ENCODE data around the gene VRK2.

Gene VRK2

GRCh38 chr2:58097025-58097424, 50.4 kb downstream of the VRK2 start:
- Histone ChIP-seq H3K4me3 (ENCODE audit: low read length in 2 of 2) (no peak overlapping the region), H3K14ac (ENCODE audit: low read length) (no peak overlapping the region), H2BK12ac (ENCODE audit: low read length) (no peak overlapping the region), H3K18ac (ENCODE audit: low read length) (no peak overlapping the region), H3K27me3 (ENCODE audit: control insufficient read depth in 3 of 3, insufficient read depth in 3 of 3, low read depth in 1 of 3, low read length in 3 of 3) (no peaks in the 10 kb centered on the region), H4K91ac (ENCODE audit: low read depth, low read length, poor library complexity) (no peak overlapping the region), H2BK15ac (ENCODE audit: low read length) (no peak overlapping the region), H2BK120ac (ENCODE audit: low read depth, low read length) (no peak overlapping the region), H3K4me2 (ENCODE audit: insufficient read depth, low read length, poor library complexity, severe bottlenecking) (no peak overlapping the region), H3K9me3 (replicated peaks in 1 of 2; ENCODE audit: control insufficient read depth in 2 of 2, insufficient read depth in 1 of 2, low read depth in 1 of 2, low read length in 2 of 2) (no peaks in the 10 kb centered on the region), H2BK5ac (ENCODE audit: low read length) (no peak overlapping the region), H4K8ac (ENCODE audit: low read depth, low read length) (no peak overlapping the region), H2AFZ (ENCODE audit: low read length) (no peak overlapping the region), H3K4me1 (ENCODE audit: control insufficient read depth in 2 of 2, insufficient read depth in 1 of 2, low read depth in 1 of 2, low read length in 2 of 2) (no peaks in the 10 kb centered on the region), H3K27ac (replicated peaks; ENCODE audit: low read length) (no peak overlapping the region), H3K79me1 (ENCODE audit: low read depth, low read length) (no peaks in the 10 kb centered on the region), H3K23ac (ENCODE audit: low read depth, low read length, poor library complexity) (no peak overlapping the region), H3K9ac (ENCODE audit: low read depth, low read length, poor library complexity) (no peak overlapping the region), H3K4ac (ENCODE audit: low read length) (no peak overlapping the region), H3K36me3 (replicated peaks in 1 of 2; ENCODE audit: control insufficient read depth in 2 of 2, insufficient read depth in 2 of 2, low read length in 2 of 2) (no peaks in the 10 kb centered on the region), H2AK5ac (ENCODE audit: low read depth, low read length) (no peak overlapping the region)
- no CpG with 5 or more reads among the region's 1 CpG for WGBS, 2 donors (ENCODE audit: extremely low coverage in 2 of 2, insufficient read length in 2 of 2, insufficient replicate concordance in 1 of 2)
- DNase-seq (ENCODE audit: low spot score) = no peak

GRCh38 chr2:58098254-58099095, 51.9 kb downstream of the VRK2 start:
- H3K27ac ChIP-seq (replicated peaks; ENCODE audit: low read length) = no peak overlapping the region
- H3K27me3 ChIP-seq (ENCODE audit: control insufficient read depth in 3 of 3, insufficient read depth in 3 of 3, low read depth in 1 of 3, low read length in 3 of 3) = no peaks in the 10 kb centered on the region
- no peaks in the 10 kb centered on the region for H3K9me3 ChIP-seq (replicated peaks in 1 of 2; ENCODE audit: control insufficient read depth in 2 of 2, insufficient read depth in 1 of 2, low read depth in 1 of 2, low read length in 2 of 2)
- H4K91ac ChIP-seq (ENCODE audit: low read depth, low read length, poor library complexity) = no peak overlapping the region
- WGBS, 2 donors (ENCODE audit: extremely low coverage in 2 of 2, insufficient read length in 2 of 2, insufficient replicate concordance in 1 of 2) = no CpG with 5 or more reads among the region's 4 CpGs
- no peak overlapping the region for H2BK120ac ChIP-seq (ENCODE audit: low read depth, low read length)
- no peaks in the 10 kb centered on the region for H3K4me1 ChIP-seq (ENCODE audit: control insufficient read depth in 2 of 2, insufficient read depth in 1 of 2, low read depth in 1 of 2, low read length in 2 of 2)
- H2BK12ac ChIP-seq (ENCODE audit: low read length) = no peak overlapping the region
- no peak overlapping the region for H3K9ac ChIP-seq (ENCODE audit: low read depth, low read length, poor library complexity)
- H3K4ac ChIP-seq (ENCODE audit: low read length) = no peak overlapping the region
- no peak overlapping the region for H3K23ac ChIP-seq (ENCODE audit: low read depth, low read length, poor library complexity)
- no peak overlapping the region for H3K4me3 ChIP-seq (ENCODE audit: low read length in 2 of 2)
- no peak overlapping the region for H2BK5ac ChIP-seq (ENCODE audit: low read length)
- H4K8ac ChIP-seq (ENCODE audit: low read depth, low read length) = no peak overlapping the region
- no peaks in the 10 kb centered on the region for H3K79me1 ChIP-seq (ENCODE audit: low read depth, low read length)
- H2BK15ac ChIP-seq (ENCODE audit: low read length) = no peak overlapping the region
- no peak for DNase-seq (ENCODE audit: low spot score)
- H3K36me3 ChIP-seq (replicated peaks in 1 of 2; ENCODE audit: control insufficient read depth in 2 of 2, insufficient read depth in 2 of 2, low read length in 2 of 2) = no peaks in the 10 kb centered on the region
- no peak overlapping the region for H2AFZ ChIP-seq (ENCODE audit: low read length)
- no peak overlapping the region for H3K4me2 ChIP-seq (ENCODE audit: insufficient read depth, low read length, poor library complexity, severe bottlenecking)
- H2AK5ac ChIP-seq (ENCODE audit: low read depth, low read length) = no peak overlapping the region
- H3K14ac ChIP-seq (ENCODE audit: low read length) = no peak overlapping the region
- no peak overlapping the region for H3K18ac ChIP-seq (ENCODE audit: low read length)

- no peak overlapping the region for H2BK12ac ChIP-seq (ENCODE audit: low read length)
- H3K4ac ChIP-seq (ENCODE audit: low read length) = no peak overlapping the region
- no peak overlapping the region for H2BK15ac ChIP-seq (ENCODE audit: low read length)
- H3K4me3 ChIP-seq (ENCODE audit: low read length in 2 of 2) = no peak overlapping the region
- WGBS, 2 donors (ENCODE audit: extremely low coverage in 2 of 2, insufficient read length in 2 of 2, insufficient replicate concordance in 1 of 2) = no CpG with 5 or more reads among the region's 4 CpGs
- no peaks in the 10 kb centered on the region for H3K27me3 ChIP-seq (ENCODE audit: control insufficient read depth in 3 of 3, insufficient read depth in 3 of 3, low read depth in 1 of 3, low read length in 3 of 3)
- H3K79me1 ChIP-seq (ENCODE audit: low read depth, low read length) = no peaks in the 10 kb centered on the region
- no peaks in the 10 kb centered on the region for H3K36me3 ChIP-seq (replicated peaks in 1 of 2; ENCODE audit: control insufficient read depth in 2 of 2, insufficient read depth in 2 of 2, low read length in 2 of 2)
- no peak overlapping the region for H2BK5ac ChIP-seq (ENCODE audit: low read length)
- no peak overlapping the region for H2BK120ac ChIP-seq (ENCODE audit: low read depth, low read length)
- DNase-seq (ENCODE audit: low spot score) = no peak
- H3K14ac ChIP-seq (ENCODE audit: low read length) = no peak overlapping the region
- H3K9ac ChIP-seq (ENCODE audit: low read depth, low read length, poor library complexity) = no peak overlapping the region
- H2AFZ ChIP-seq (ENCODE audit: low read length) = no peak overlapping the region
- H2AK5ac ChIP-seq (ENCODE audit: low read depth, low read length) = no peak overlapping the region
- H4K91ac ChIP-seq (ENCODE audit: low read depth, low read length, poor library complexity) = no peak overlapping the region
- no peak overlapping the region for H3K27ac ChIP-seq (replicated peaks; ENCODE audit: low read length)
- no peak overlapping the region for H4K8ac ChIP-seq (ENCODE audit: low read depth, low read length)
- no peaks in the 10 kb centered on the region for H3K9me3 ChIP-seq (replicated peaks in 1 of 2; ENCODE audit: control insufficient read depth in 2 of 2, insufficient read depth in 1 of 2, low read depth in 1 of 2, low read length in 2 of 2)
- H3K18ac ChIP-seq (ENCODE audit: low read length) = no peak overlapping the region
- H3K4me1 ChIP-seq (ENCODE audit: control insufficient read depth in 2 of 2, insufficient read depth in 1 of 2, low read depth in 1 of 2, low read length in 2 of 2) = no peaks in the 10 kb centered on the region
- H3K4me2 ChIP-seq (ENCODE audit: insufficient read depth, low read length, poor library complexity, severe bottlenecking) = no peak overlapping the region
- H3K23ac ChIP-seq (ENCODE audit: low read depth, low read length, poor library complexity) = no peak overlapping the region
These were observed 52.6 kb downstream of the VRK2 start for GRCh38 chr2:58099096-58099769.

- H3K4ac ChIP-seq (ENCODE audit: low read length) = no peak overlapping the region
- H3K9ac ChIP-seq (ENCODE audit: low read depth, low read length, poor library complexity) = no peak overlapping the region
- no peak overlapping the region for H2AFZ ChIP-seq (ENCODE audit: low read length)
- H3K23ac ChIP-seq (ENCODE audit: low read depth, low read length, poor library complexity) = no peak overlapping the region
- H2AK5ac ChIP-seq (ENCODE audit: low read depth, low read length) = no peak overlapping the region
- H3K36me3 ChIP-seq (replicated peaks in 1 of 2; ENCODE audit: control insufficient read depth in 2 of 2, insufficient read depth in 2 of 2, low read length in 2 of 2) = no peaks in the 10 kb centered on the region
- no peak overlapping the region for H2BK15ac ChIP-seq (ENCODE audit: low read length)
- no peak overlapping the region for H3K4me2 ChIP-seq (ENCODE audit: insufficient read depth, low read length, poor library complexity, severe bottlenecking)
- H4K8ac ChIP-seq (ENCODE audit: low read depth, low read length) = no peak overlapping the region
- no peaks in the 10 kb centered on the region for H3K4me1 ChIP-seq (ENCODE audit: control insufficient read depth in 2 of 2, insufficient read depth in 1 of 2, low read depth in 1 of 2, low read length in 2 of 2)
- H3K79me1 ChIP-seq (ENCODE audit: low read depth, low read length) = no peaks in the 10 kb centered on the region
- H4K91ac ChIP-seq (ENCODE audit: low read depth, low read length, poor library complexity) = no peak overlapping the region
- H3K18ac ChIP-seq (ENCODE audit: low read length) = no peak overlapping the region
- H3K14ac ChIP-seq (ENCODE audit: low read length) = no peak overlapping the region
- no peak overlapping the region for H2BK12ac ChIP-seq (ENCODE audit: low read length)
- H2BK120ac ChIP-seq (ENCODE audit: low read depth, low read length) = no peak overlapping the region
- no peaks in the 10 kb centered on the region for H3K27me3 ChIP-seq (ENCODE audit: control insufficient read depth in 3 of 3, insufficient read depth in 3 of 3, low read depth in 1 of 3, low read length in 3 of 3)
- no peak overlapping the region for H3K27ac ChIP-seq (replicated peaks; ENCODE audit: low read length)
- no peak overlapping the region for H2BK5ac ChIP-seq (ENCODE audit: low read length)
- no peak for DNase-seq (ENCODE audit: low spot score)
- H3K4me3 ChIP-seq (ENCODE audit: low read length in 2 of 2) = no peak overlapping the region
- H3K9me3 ChIP-seq (replicated peaks in 1 of 2; ENCODE audit: control insufficient read depth in 2 of 2, insufficient read depth in 1 of 2, low read depth in 1 of 2, low read length in 2 of 2) = no peaks in the 10 kb centered on the region
These were observed 54.9 kb downstream of the VRK2 start for GRCh38 chr2:58101500-58101899.

Measured in neuronal stem cell (in vitro differentiated cells).